T-cell (primary cell): ENCODE measurements around the gene USPL1. TPM values are rescaled to one million over a fixed set of nuclear protein-coding genes. Genes with fewer than 3 reads are reported as not detected.
A peak's percentile ranks its signal among the peaks of the same experiment; 100 is the strongest.

Experiments
- ATAC-seq, 4 experiments: fragments of 200-7000 bp in 3 of 4; fragments of 150-1000 bp in 1 of 4; cut with Tn5 transposase; replicated peaks in 1 of 4; 1 replicate in 3 of 4; 2 replicates in 1 of 4; pipeline ENCODE4 v1.10.0; 2021; ENCODE audit warnings: moderate library complexity in 3 of 4, mild to moderate bottlenecking in 2 of 4, moderate number of reproducible peaks in 1 of 4
- CTCF ChIA-PET, 2 donors: fragments of 300-600 bp; sonication (Branson Sonifier 250); formaldehyde crosslinking; loops; one replicate each; lab custom pipeline; 2022; ENCODE audit warnings: antibody characterized with exemption in 2 of 2; lab: Charles Lee
- POLR2A ChIA-PET, 2 donors: fragments of 300-600 bp; sonication (Branson Sonifier 250); formaldehyde crosslinking; loops; one replicate each; lab custom pipeline; 2022; ENCODE audit warnings: antibody characterized with exemption in 2 of 2; lab: Charles Lee
- DNase-seq, 35 experiments: peaks; one replicate each; pipeline versions ENCODE4 v3.0.0 to v3.0.0-alpha.2; 2013 to 2023
- H3K27ac ChIP-seq: one replicate; pipeline ENCODE4 v1.5.1; 2013; ENCODE audit warnings: low read length
- H3K27me3 ChIP-seq, 2 experiments: replicated peaks in 1 of 2; 1 replicate in 1 of 2; 2 replicates in 1 of 2; pipeline versions ENCODE4 v1.6.1 to v1.7.0; 2013; ENCODE audit warnings: low read length in 1 of 2, mixed read lengths in 1 of 2; ENCODE audit not compliant: control insufficient read depth in 2 of 2, insufficient read depth in 2 of 2; ENCODE audit errors: extremely low read depth in 1 of 2
- H3K36me3 ChIP-seq, 2 donors: 1 replicate in 1 of 2; 2 replicates in 1 of 2; pipeline versions ENCODE4 v1.6.1 to v1.7.0; 2013; ENCODE audit warnings: low read length in 1 of 2; ENCODE audit not compliant: control insufficient read depth in 2 of 2, insufficient read depth in 1 of 2; ENCODE audit errors: extremely low read depth in 1 of 2
- H3K4me1 ChIP-seq, 2 experiments: 1 replicate in 1 of 2; 2 replicates in 1 of 2; pipeline versions ENCODE4 v1.6.1 to v1.7.0; 2013; ENCODE audit warnings: low read length in 2 of 2, mixed read lengths in 1 of 2; ENCODE audit not compliant: insufficient read depth in 2 of 2, control insufficient read depth in 1 of 2; ENCODE audit errors: extremely low read depth in 1 of 2
- H3K4me3 ChIP-seq, 2 donors: 1 replicate in 1 of 2; 2 replicates in 1 of 2; pipeline versions ENCODE4 v1.5.1 to v1.7.0; 2013; ENCODE audit warnings: mild to moderate bottlenecking in 2 of 2, low read length in 1 of 2, moderate library complexity in 1 of 2; ENCODE audit not compliant: control insufficient read depth in 1 of 2; ENCODE audit errors: extremely low read depth in 1 of 2
- H3K9me3 ChIP-seq: 2 replicates; pipeline ENCODE4 v1.7.0; 2013
- H3K27ac Mint-ChIP-seq, 2 donors: one replicate each; pipeline ENCODE4 v1.8.0; 2020 to 2021; ENCODE audit warnings: mild to moderate bottlenecking in 2 of 2, mixed read lengths in 2 of 2
- H3K27me3 Mint-ChIP-seq, 2 donors: one replicate each; pipeline ENCODE4 v1.8.0; 2021 to 2022; ENCODE audit warnings: mixed read lengths in 2 of 2
- H3K36me3 Mint-ChIP-seq: one replicate; pipeline ENCODE4 v1.8.0; 2021; ENCODE audit warnings: mixed read lengths
- H3K4me1 Mint-ChIP-seq, 3 donors: one replicate each; pipeline ENCODE4 v1.8.0; 2020 to 2022; ENCODE audit warnings: mixed read lengths in 3 of 3, mild to moderate bottlenecking in 1 of 3
- H3K4me3 Mint-ChIP-seq, 3 donors: one replicate each; pipeline ENCODE4 v1.8.0; 2020 to 2022; ENCODE audit warnings: mild to moderate bottlenecking in 3 of 3, mixed read lengths in 3 of 3, moderate library complexity in 3 of 3
- H3K9me3 Mint-ChIP-seq, 3 donors: one replicate each; pipeline ENCODE4 v1.8.0; 2020 to 2022; ENCODE audit warnings: mixed read lengths in 3 of 3
- whole genome bisulfite sequencing: methylation state at CpG from one replicate; pipeline ENCODE4 v1.1.5; 2013; ENCODE audit warnings: missing lambda C conversion rate; ENCODE audit not compliant: insufficient coverage; 5-methylcytosine and 5-hydroxymethylcytosine counted together
- total RNA-seq, 35 experiments: library from RNA in 6 of 35; stranded (reverse) in 6 of 35; fragments of 120-200 nt in 1 of 35; gene quantifications; one replicate each; pipeline versions ENCODE4 v1.2.1 to v1.2.4 and lab custom pipeline; 2013 to 2026

The USPL1 gene
- total RNA-seq, 5 donors from 2014 or later (not counting 1 experiment from before 2014, with no cell fraction given), result 24.1 to 32.9 (median 26.7) TPM

GRCh38 chr13:30624630-30625029 is 6.9 kb downstream of the USPL1 start:
- 86% methylated on average over 1 of the region's 1 CpG for WGBS
- H3K4me1 ChIP-seq, result peaks cover 3 to 10% of the 10 kb centered on the region in 2 experiments
- H3K36me3 Mint-ChIP-seq, result peaks cover 41% of the 10 kb centered on the region
- H3K4me3 Mint-ChIP-seq, result no peak overlapping the region
- H3K27ac Mint-ChIP-seq, result peak overlapping the region; percentile 22 to 53
- H3K36me3 ChIP-seq, result peaks cover 5 to 36% of the 10 kb centered on the region in 2 donors
- no peaks in the 10 kb centered on the region for H3K9me3 Mint-ChIP-seq
- ATAC-seq (no peak), DNase-seq (no peak)
- ChIA-PET POLR2A (no interaction called here), CTCF (interaction anchor here in 1 of 2 donors (1.1 kb wide), 1 partner anchor 20 kb away, joined by 3 read pairs; no protein-coding TSS in a partner anchor)
- H3K9me3 ChIP-seq, result no peaks in the 10 kb centered on the region
- H3K27me3 Mint-ChIP-seq, result no peaks in the 10 kb centered on the region
- no peak overlapping the region for H3K27ac ChIP-seq
- H3K27me3 ChIP-seq, result no peaks in the 10 kb centered on the region
- peaks cover 52 to 57% (median 56%) of the 10 kb centered on the region in 3 donors for H3K4me1 Mint-ChIP-seq
- H3K4me3 ChIP-seq, result no peak overlapping the region

- ChIA-PET CTCF (no interaction called here), POLR2A (interaction anchor here in 1 of 2 donors (0.8 to 1.0 kb wide), 2 partner anchors 14 to 15 kb away, joined by 3 read pairs; no protein-coding TSS in a partner anchor)
- Mint-ChIP-seq H3K9me3 (peaks cover 0 to 3% (median 0%) of the 10 kb centered on the region in 3 donors), H3K27me3 (no peaks in the 10 kb centered on the region), H3K4me1 (peaks cover 58% of the 10 kb centered on the region in 3 donors), H3K4me3 (no peak overlapping the region), H3K27ac (no peak overlapping the region), H3K36me3 (peaks cover 49% of the 10 kb centered on the region)
- H3K4me3 ChIP-seq, result no peak overlapping the region
- no peak overlapping the region for H3K27ac ChIP-seq
- DNase-seq (no peak), ATAC-seq (no peak)
- H3K36me3 ChIP-seq, result peaks cover 12 to 50% of the 10 kb centered on the region in 2 donors
- no peaks in the 10 kb centered on the region for H3K9me3 ChIP-seq
- H3K4me1 ChIP-seq, result peaks cover 2 to 16% of the 10 kb centered on the region in 2 experiments
- no peaks in the 10 kb centered on the region for H3K27me3 ChIP-seq
Observed at GRCh38 chr13:30629527-30629926, 11.8 kb downstream of the USPL1 start.

GRCh38 chr13:30633861-30634260 is 16.1 kb downstream of the USPL1 start:
- ChIA-PET CTCF (no interaction called here), POLR2A (interaction anchor here in 1 of 2 donors (0.7 kb wide), 1 partner anchor 12 kb away, joined by 7 read pairs; no protein-coding TSS in a partner anchor)
- Mint-ChIP-seq H3K4me3 (no peak overlapping the region), H3K36me3 (peaks cover 58% of the 10 kb centered on the region), H3K27ac (no peak overlapping the region), H3K4me1 (peaks cover 70 to 71% (median 70%) of the 10 kb centered on the region in 3 donors), H3K27me3 (no peaks in the 10 kb centered on the region), H3K9me3 (peaks cover 0 to 3% (median 0%) of the 10 kb centered on the region in 3 donors)
- peaks cover 12 to 48% of the 10 kb centered on the region in 2 donors for H3K36me3 ChIP-seq
- no peak overlapping the region for H3K4me3 ChIP-seq
- 80% methylated on average over 3 of the region's 4 CpGs for WGBS
- H3K27me3 ChIP-seq, result no peaks in the 10 kb centered on the region
- H3K9me3 ChIP-seq, result no peaks in the 10 kb centered on the region
- no peak overlapping the region for H3K27ac ChIP-seq
- H3K4me1 ChIP-seq, result peaks cover 2 to 17% of the 10 kb centered on the region in 2 experiments
- no peak for DNase-seq
- ATAC-seq, result no peak

GRCh38 chr13:30634838-30635237 is 17.1 kb downstream of the USPL1 start:
- peaks cover 62 to 68% (median 63%) of the 10 kb centered on the region in 3 donors for H3K4me1 Mint-ChIP-seq
- no peaks in the 10 kb centered on the region for H3K27me3 Mint-ChIP-seq
- Histone ChIP-seq H3K4me3 (no peak overlapping the region), H3K9me3 (no peaks in the 10 kb centered on the region), H3K36me3 (peaks cover 12 to 45% of the 10 kb centered on the region in 2 donors), H3K27me3 (no peaks in the 10 kb centered on the region), H3K27ac (no peak overlapping the region), H3K4me1 (peaks cover 2 to 9% of the 10 kb centered on the region in 2 experiments)
- ATAC-seq (no peak), DNase-seq (no peak)
- H3K27ac Mint-ChIP-seq, result no peak overlapping the region
- peaks cover 0 to 3% (median 0%) of the 10 kb centered on the region in 3 donors for H3K9me3 Mint-ChIP-seq
- ChIA-PET POLR2A (interaction anchor here in 1 of 2 donors (0.6 kb wide), 1 partner anchor 276 kb away, joined by 3 read pairs; no protein-coding TSS in a partner anchor), CTCF (interaction anchor here (0.6 to 0.8 kb wide), 2 partner anchors 12 to 223 kb away, joined by 3 read pairs; no protein-coding TSS in a partner anchor)
- peak overlapping the region in 1 of 3 donors; percentile 0 for H3K4me3 Mint-ChIP-seq
- whole genome bisulfite sequencing, result no CpG with 5 or more reads among the region's 3 CpGs
- H3K36me3 Mint-ChIP-seq, result peaks cover 55% of the 10 kb centered on the region

GRCh38 chr13:30638301-30638700 is 20.6 kb downstream of the USPL1 start:
- no peak overlapping the region for H3K4me3 Mint-ChIP-seq
- no peak overlapping the region for H3K27ac ChIP-seq
- peaks cover 54 to 60% (median 54%) of the 10 kb centered on the region in 3 donors for H3K4me1 Mint-ChIP-seq
- H3K9me3 ChIP-seq, result no peaks in the 10 kb centered on the region
- peaks cover 61% of the 10 kb centered on the region for H3K36me3 Mint-ChIP-seq
- ATAC-seq (no peak), DNase-seq (no peak)
- 100% methylated on average over 1 of the region's 4 CpGs for WGBS
- no peak overlapping the region for H3K4me3 ChIP-seq
- no peak overlapping the region for H3K27ac Mint-ChIP-seq
- peaks cover 0 to 3% (median 0%) of the 10 kb centered on the region in 3 donors for H3K9me3 Mint-ChIP-seq
- no peaks in the 10 kb centered on the region for H3K27me3 Mint-ChIP-seq
- H3K4me1 ChIP-seq, result peaks cover 2 to 5% of the 10 kb centered on the region in 2 experiments
- POLR2A ChIA-PET, result no interaction called here
- CTCF ChIA-PET, result interaction anchor here in 1 of 2 donors (0.6 kb wide), 1 partner anchor 1023 kb away, joined by 3 read pairs; no protein-coding TSS in a partner anchor
- no peaks in the 10 kb centered on the region for H3K27me3 ChIP-seq
- peaks cover 5 to 45% of the 10 kb centered on the region in 2 donors for H3K36me3 ChIP-seq

GRCh38 chr13:30639671-30640070 is 22.0 kb downstream of the USPL1 start:
- Histone ChIP-seq H3K27me3 (no peaks in the 10 kb centered on the region), H3K4me3 (no peak overlapping the region), H3K36me3 (peaks cover 0 to 45% of the 10 kb centered on the region in 2 donors), H3K27ac (no peak overlapping the region), H3K9me3 (no peaks in the 10 kb centered on the region), H3K4me1 (peaks cover 2 to 5% of the 10 kb centered on the region in 2 experiments)
- Mint-ChIP-seq H3K36me3 (peaks cover 56% of the 10 kb centered on the region), H3K4me3 (no peak overlapping the region), H3K27ac (no peak overlapping the region), H3K4me1 (peaks cover 44 to 49% (median 47%) of the 10 kb centered on the region in 3 donors), H3K9me3 (no peaks in the 10 kb centered on the region), H3K27me3 (no peaks in the 10 kb centered on the region)
- ChIA-PET CTCF (interaction anchor here in 1 of 2 donors (1.3 kb wide), 1 partner anchor 14 kb away, joined by 3 read pairs; no protein-coding TSS in a partner anchor), POLR2A (no interaction called here)
- no CpG with 5 or more reads among the region's 4 CpGs for WGBS
- DNase-seq, result no peak
- ATAC-seq, result no peak
